ENCODE measurements around the gene KCND3.

KCND3 gene

DNA sequence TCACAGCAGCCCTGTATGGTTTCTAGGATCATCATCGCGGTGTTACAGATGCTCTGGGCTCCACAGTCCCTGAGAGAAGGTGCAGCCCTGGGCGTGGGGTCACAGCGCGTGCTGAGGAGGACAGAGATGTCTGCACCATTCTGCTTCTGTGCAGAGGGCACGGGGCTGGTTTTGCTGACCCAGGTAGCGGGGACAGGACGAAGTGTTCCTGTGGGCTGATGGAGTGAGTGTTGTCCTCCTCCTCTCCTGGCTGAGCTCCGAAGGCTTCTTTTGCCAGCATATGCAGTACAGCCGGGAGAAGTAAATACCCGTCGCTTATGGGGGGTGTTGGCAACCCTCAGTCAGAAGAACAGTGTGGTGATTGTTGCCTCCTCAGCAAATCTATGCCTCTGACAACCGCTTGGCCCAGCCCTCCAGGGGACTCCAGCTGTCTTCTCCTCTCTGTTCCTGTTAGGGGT, 132.2 kb downstream of the KCND3 start:
- no peaks in the 10 kb centered on the region for H3K36me3 Mint-ChIP-seq (ENCODE audit: insufficient read depth)
- H3K9me3 Mint-ChIP-seq, result no peaks in the 10 kb centered on the region
- no peak for DNase-seq (ENCODE audit: low spot score in 2 of 2)
- H3K4me3 Mint-ChIP-seq, result no peak overlapping the region
- peaks cover 84% of the 10 kb centered on the region for H3K27me3 Mint-ChIP-seq
- no peak overlapping the region for H3K27ac Mint-ChIP-seq (ENCODE audit: low read depth)
- no peak for ATAC-seq (replicated peaks; ENCODE audit: extremely low read depth, poor library complexity, severe bottlenecking)
- H3K4me1 Mint-ChIP-seq, result no peaks in the 10 kb centered on the region

DNA sequence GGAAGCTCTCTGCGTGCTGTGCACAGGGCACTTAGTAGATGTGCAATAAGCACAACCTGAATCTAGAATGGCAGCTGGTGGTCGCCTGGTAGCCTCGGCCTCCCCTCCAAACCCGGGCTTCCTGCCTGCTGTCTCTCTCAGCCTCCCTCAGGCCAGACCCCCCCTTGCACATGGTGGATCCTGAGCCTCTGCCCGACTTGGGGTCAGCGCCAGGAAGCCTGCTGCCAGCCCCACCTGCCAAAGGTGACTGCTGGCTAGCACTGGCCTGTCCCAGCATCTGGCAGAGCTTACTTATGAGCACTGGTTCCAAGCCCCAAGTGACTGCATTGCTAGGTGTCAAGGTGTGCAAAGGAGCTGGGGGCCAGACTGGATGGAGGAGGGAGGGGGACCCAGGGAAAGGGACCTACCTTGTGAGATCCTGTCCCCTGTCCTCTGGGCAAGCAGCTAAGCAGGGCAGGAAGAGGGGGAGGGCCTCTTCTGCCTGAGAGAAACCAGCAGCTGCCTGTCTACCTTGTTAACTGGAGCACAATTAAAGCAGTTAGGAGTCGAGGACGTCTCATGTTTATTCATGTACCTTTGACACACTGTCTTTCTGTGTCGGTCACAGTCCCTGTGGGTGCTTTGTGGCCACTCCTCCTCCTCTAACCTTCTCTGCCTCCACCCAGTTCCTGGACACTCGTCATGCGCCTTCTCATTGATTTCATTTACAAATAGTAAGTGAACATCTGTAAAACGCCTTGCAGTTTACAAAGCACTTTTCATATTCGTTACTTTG, 132.9 kb downstream of the KCND3 start:
- no peak for DNase-seq (ENCODE audit: low spot score in 2 of 2)
- no peak for ATAC-seq (replicated peaks; ENCODE audit: extremely low read depth, poor library complexity, severe bottlenecking)
- H3K4me1 Mint-ChIP-seq, result no peaks in the 10 kb centered on the region
- H3K27me3 Mint-ChIP-seq, result peaks cover 89% of the 10 kb centered on the region
- no peak overlapping the region for H3K4me3 Mint-ChIP-seq
- H3K27ac Mint-ChIP-seq (ENCODE audit: low read depth), result no peak overlapping the region
- H3K9me3 Mint-ChIP-seq, result no peaks in the 10 kb centered on the region
- H3K36me3 Mint-ChIP-seq (ENCODE audit: insufficient read depth), result no peaks in the 10 kb centered on the region

DNA sequence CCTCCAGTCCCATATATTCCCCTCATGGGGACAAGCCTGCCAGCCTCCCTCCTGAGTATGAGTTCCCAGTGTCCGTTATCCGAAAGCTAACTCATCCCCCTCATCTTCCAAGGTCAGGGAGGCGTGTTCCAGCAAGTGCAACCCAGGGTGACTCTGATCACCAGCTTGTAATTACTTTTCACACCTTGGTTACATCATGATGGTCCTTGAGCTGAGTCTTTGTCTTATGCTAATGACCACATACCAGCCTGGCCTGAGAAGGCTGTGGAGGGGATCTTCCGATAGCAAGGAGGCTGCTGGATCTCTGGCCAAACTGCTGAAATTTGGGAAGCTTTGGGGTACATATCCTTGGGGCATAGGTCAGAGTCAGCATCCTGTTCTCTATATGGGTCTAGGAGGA, 134.2 kb downstream of the KCND3 start:
- H3K27me3 Mint-ChIP-seq, result peaks cover 89% of the 10 kb centered on the region
- H3K4me1 Mint-ChIP-seq, result no peaks in the 10 kb centered on the region
- DNase-seq (ENCODE audit: low spot score in 2 of 2) (no peak), ATAC-seq (replicated peaks; ENCODE audit: extremely low read depth, poor library complexity, severe bottlenecking) (no peak)
- no peak overlapping the region for H3K4me3 Mint-ChIP-seq
- H3K9me3 Mint-ChIP-seq, result no peaks in the 10 kb centered on the region
- H3K27ac Mint-ChIP-seq (ENCODE audit: low read depth), result no peak overlapping the region
- peaks cover 2% of the 10 kb centered on the region for H3K36me3 Mint-ChIP-seq (ENCODE audit: insufficient read depth)

DNA sequence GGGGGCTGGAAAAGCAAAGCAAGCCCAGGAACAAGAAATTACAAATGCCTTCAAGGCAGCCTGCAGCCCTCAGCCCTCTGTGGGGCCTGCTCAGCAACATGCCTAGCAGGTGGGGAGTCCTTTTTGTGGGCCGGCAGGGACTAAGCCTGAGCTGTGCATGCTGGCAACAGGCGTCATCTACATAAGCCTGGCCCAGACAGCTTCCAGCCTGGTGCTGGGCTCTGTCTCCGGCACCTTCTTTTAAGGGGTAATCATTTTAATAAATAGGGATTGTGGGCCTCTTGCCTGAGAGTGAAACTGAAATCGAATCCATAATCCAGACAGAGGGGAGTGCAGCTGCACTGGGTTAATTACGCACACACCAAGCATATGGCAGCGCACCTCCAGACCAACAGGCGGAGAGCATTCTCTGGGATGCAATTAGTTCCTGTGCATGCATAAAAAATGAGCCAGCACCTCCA, 137.2 kb downstream of the KCND3 start:
- no peak overlapping the region for H3K4me3 Mint-ChIP-seq
- H3K27me3 Mint-ChIP-seq, result peaks cover 86% of the 10 kb centered on the region
- peaks cover 2% of the 10 kb centered on the region for H3K36me3 Mint-ChIP-seq (ENCODE audit: insufficient read depth)
- no peak for DNase-seq (ENCODE audit: low spot score in 2 of 2)
- no peak overlapping the region for H3K27ac Mint-ChIP-seq (ENCODE audit: low read depth)
- H3K4me1 Mint-ChIP-seq, result no peaks in the 10 kb centered on the region
- ATAC-seq (replicated peaks; ENCODE audit: extremely low read depth, poor library complexity, severe bottlenecking), result no peak
- H3K9me3 Mint-ChIP-seq, result no peaks in the 10 kb centered on the region

DNA sequence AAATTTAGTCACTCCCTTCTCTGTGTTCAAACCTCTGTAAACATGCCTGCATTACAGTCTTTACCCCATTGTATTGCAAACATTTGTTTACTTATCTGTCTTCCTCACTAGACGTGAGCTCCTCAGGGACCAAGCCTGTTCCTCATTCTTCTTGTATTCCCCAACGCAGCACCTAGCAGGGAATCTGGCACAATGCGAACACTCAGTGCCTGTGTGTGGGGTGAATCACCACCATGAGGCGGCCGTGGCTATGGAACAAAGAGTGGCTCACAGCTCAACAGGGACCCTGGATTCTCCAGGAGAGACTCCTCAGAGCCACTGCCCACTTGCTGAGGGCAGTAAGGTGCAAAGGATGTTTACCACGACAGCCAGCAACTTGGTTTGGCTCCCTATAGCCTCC, 137.9 kb downstream of the KCND3 start:
- Mint-ChIP-seq H3K4me3 (no peak overlapping the region), H3K9me3 (no peaks in the 10 kb centered on the region), H3K27me3 (peaks cover 84% of the 10 kb centered on the region), H3K27ac (ENCODE audit: low read depth) (no peak overlapping the region), H3K36me3 (ENCODE audit: insufficient read depth) (peaks cover 2% of the 10 kb centered on the region), H3K4me1 (no peaks in the 10 kb centered on the region)
- ATAC-seq (replicated peaks; ENCODE audit: extremely low read depth, poor library complexity, severe bottlenecking) (no peak), DNase-seq (ENCODE audit: low spot score in 2 of 2) (no peak)

DNA sequence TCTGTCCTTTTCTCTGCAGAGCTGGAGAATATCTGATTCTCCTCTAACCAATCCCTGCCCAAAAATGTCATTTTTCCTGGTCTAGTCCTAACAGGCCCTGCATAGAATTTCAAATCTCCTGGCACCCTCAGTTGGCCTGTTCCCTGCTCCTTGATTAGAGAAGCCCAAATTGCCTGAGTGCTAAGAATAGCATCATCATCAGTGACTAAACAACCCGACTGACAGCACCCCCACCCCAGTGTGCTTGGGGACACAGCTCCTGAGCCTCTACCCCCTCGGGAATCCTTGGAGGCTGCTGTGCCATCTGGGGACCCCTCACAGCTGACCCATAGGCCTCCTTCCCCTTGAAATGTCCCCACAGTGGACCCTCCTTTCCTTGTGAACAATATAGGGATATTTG, 139.4 kb downstream of the KCND3 start:
- Mint-ChIP-seq H3K27ac (ENCODE audit: low read depth) (no peak overlapping the region), H3K4me1 (no peaks in the 10 kb centered on the region), H3K36me3 (ENCODE audit: insufficient read depth) (peaks cover 2% of the 10 kb centered on the region), H3K27me3 (peaks cover 84% of the 10 kb centered on the region), H3K9me3 (no peaks in the 10 kb centered on the region), H3K4me3 (no peak overlapping the region)
- no peak for ATAC-seq (replicated peaks; ENCODE audit: extremely low read depth, poor library complexity, severe bottlenecking)
- DNase-seq (ENCODE audit: low spot score in 2 of 2), result no peak

DNA sequence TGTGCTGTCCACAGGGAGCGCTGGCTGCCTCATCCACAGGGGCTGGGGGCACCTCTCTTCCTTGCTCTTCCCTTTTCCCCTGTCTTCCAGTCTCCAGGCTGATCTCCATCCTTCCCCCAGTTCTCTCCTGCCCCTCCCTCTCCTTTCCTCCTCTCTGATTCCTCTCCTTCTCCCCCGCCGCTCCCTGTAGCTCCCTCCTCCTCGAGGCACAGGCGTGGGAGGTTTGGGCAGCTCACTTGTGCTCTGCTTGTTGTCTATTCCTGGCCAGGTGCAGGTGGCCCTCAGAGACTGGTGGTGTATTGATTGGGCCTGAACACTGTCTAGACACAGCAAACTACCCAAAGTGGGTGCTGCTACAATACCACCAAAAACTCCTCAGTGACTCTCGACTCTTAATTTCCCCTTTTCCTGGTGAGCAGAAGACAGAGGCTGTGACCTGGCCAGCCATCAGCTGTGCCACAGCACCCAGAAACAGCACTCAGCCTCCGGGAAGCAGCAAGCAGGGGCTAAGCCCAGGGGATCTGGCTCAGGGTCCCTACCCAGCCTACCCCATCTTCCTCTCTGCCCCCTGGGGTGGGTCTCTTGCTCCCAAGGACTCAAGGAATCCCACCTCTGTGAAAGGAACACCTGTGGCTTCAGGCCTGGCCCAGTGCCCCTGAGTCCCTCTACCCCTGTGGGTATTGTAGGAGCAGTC, 140.5 kb downstream of the KCND3 start:
- Mint-ChIP-seq H3K9me3 (no peaks in the 10 kb centered on the region), H3K4me1 (no peaks in the 10 kb centered on the region), H3K36me3 (ENCODE audit: insufficient read depth) (peaks cover 2% of the 10 kb centered on the region), H3K27me3 (peaks cover 86% of the 10 kb centered on the region), H3K4me3 (no peak overlapping the region), H3K27ac (ENCODE audit: low read depth) (no peak overlapping the region)
- ATAC-seq (replicated peaks; ENCODE audit: extremely low read depth, poor library complexity, severe bottlenecking), result no peak
- DNase-seq (ENCODE audit: low spot score in 2 of 2), result no peak

DNA sequence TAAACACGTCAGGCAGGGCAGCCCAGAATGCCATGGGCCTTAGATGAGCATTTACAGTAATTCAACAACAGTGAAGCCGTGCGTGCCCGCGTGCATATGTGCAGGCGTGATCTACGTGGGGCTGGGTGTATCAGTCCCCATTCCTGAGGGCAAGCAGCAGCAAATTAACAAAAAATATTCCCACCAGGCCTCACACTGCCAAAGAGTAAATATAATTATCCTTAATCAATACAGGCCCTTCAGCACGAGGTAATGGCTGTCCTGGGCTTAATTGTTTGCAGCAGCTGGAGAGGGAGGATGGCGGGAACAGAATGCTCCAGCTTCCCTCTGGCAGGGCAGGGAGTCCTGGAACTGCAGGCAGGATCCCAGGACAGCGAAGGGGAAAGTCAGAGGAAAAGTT, 142.0 kb downstream of the KCND3 start:
- Mint-ChIP-seq H3K4me1 (no peaks in the 10 kb centered on the region), H3K36me3 (ENCODE audit: insufficient read depth) (peaks cover 2% of the 10 kb centered on the region), H3K9me3 (no peaks in the 10 kb centered on the region), H3K4me3 (no peak overlapping the region), H3K27ac (ENCODE audit: low read depth) (no peak overlapping the region), H3K27me3 (peaks cover 70% of the 10 kb centered on the region)
- DNase-seq (ENCODE audit: low spot score in 2 of 2), result no peak
- ATAC-seq (replicated peaks; ENCODE audit: extremely low read depth, poor library complexity, severe bottlenecking), result no peak

DNA sequence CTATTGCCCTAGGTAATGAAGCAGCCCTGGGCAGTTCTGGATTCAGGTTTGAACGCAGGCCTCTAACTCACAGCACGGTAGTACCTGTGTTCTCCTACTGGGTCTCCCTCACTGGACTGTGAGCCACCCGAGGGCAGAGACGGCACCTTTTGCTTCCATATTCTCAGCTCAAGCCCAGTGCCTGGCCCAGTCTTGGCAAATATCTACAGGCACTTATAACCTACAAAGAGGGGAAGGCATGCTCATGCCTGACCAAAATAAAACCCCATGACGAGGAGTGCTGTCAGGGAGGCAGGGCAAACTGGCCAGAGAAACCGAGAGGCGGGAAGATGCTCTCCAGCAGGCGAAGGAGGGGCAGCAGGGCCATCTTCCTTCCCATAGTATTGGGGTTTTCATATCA, 142.6 kb downstream of the KCND3 start:
- Mint-ChIP-seq H3K4me3 (no peak overlapping the region), H3K4me1 (no peaks in the 10 kb centered on the region)

DNA sequence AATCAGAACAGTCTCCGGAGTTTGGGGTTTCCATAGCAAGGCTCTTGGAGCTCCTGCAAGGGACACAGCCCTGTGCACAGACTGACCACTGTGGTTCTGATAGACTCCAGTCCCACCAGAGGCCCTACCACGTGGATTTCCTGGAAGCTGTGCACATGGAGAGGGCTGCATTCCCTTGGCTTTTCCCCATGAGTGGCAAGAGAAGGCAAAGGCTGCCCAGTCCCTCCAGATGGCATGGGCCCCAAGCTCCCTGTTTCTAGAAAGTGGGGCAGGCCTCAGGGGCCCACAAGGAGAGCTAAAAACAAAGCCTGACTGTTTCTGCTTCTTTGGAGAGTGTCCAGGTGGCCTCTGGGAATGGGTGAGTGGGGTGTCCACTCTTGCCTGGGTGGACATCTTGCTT, 146.3 kb downstream of the KCND3 start:
- Mint-ChIP-seq H3K36me3 (ENCODE audit: insufficient read depth) (no peaks in the 10 kb centered on the region), H3K4me3 (no peak overlapping the region), H3K27ac (ENCODE audit: low read depth) (no peak overlapping the region), H3K27me3 (peaks cover 49% of the 10 kb centered on the region), H3K9me3 (no peaks in the 10 kb centered on the region), H3K4me1 (no peaks in the 10 kb centered on the region)
- DNase-seq (ENCODE audit: low spot score in 2 of 2) (no peak), ATAC-seq (replicated peaks; ENCODE audit: extremely low read depth, poor library complexity, severe bottlenecking) (no peak)

More for the DNA sequence above, 142.6 kb downstream of the KCND3 start:
- no peak for DNase-seq (ENCODE audit: low spot score in 2 of 2)
- H3K36me3 Mint-ChIP-seq (ENCODE audit: insufficient read depth), result peaks cover 2% of the 10 kb centered on the region
- no peak for ATAC-seq (replicated peaks; ENCODE audit: extremely low read depth, poor library complexity, severe bottlenecking)
- no peaks in the 10 kb centered on the region for H3K9me3 Mint-ChIP-seq
- peaks cover 67% of the 10 kb centered on the region for H3K27me3 Mint-ChIP-seq
- H3K27ac Mint-ChIP-seq (ENCODE audit: low read depth), result no peak overlapping the region

DNA sequence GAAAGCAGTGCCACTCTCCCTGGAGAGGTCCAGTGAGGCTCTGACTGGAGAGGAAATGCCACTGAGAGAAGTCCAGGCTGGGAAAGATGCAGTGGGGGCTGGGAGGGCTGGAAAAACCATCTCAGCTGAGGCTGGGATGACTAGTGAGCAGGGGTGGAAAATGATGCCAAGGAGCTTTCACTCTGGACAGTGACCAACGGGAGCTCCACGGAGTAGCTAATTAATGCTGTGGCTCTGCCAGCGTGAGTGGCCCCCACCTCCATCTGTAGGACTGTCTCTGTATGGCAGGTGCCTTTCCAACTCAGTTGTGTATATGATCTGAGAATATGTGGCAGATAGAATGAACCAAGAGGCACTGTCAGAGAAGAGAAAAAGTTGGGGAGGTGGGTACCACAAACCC, 147.1 kb downstream of the KCND3 start:
- H3K4me1 Mint-ChIP-seq, result no peaks in the 10 kb centered on the region
- DNase-seq (ENCODE audit: low spot score in 2 of 2) (no peak), ATAC-seq (replicated peaks; ENCODE audit: extremely low read depth, poor library complexity, severe bottlenecking) (no peak)
- H3K27me3 Mint-ChIP-seq, result peaks cover 49% of the 10 kb centered on the region
- no peaks in the 10 kb centered on the region for H3K36me3 Mint-ChIP-seq (ENCODE audit: insufficient read depth)
- no peak overlapping the region for H3K27ac Mint-ChIP-seq (ENCODE audit: low read depth)
- H3K9me3 Mint-ChIP-seq, result no peaks in the 10 kb centered on the region
- no peak overlapping the region for H3K4me3 Mint-ChIP-seq

DNA sequence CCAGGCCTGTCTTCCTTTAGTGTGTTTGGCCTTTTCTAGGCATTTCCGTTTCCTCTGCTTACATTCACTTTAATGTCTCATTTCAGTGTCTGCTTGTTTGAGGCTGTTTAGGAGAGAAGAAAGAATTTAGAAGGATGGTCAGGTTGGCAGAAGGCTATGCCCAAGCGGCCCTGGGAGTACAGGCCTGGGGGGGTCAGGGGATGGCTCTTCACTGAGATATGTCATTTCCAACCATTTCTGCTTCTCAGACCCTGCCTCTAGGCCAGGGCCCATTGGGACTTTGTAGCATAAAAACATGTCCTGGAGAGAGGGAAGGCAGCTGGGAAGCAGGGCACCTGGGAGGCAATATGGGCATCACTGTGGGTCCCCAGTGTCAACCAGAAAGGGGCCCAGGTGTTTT, 147.7 kb downstream of the KCND3 start:
- no peaks in the 10 kb centered on the region for H3K36me3 Mint-ChIP-seq (ENCODE audit: insufficient read depth)
- no peaks in the 10 kb centered on the region for H3K9me3 Mint-ChIP-seq
- no peak overlapping the region for H3K4me3 Mint-ChIP-seq
- no peak overlapping the region for H3K27ac Mint-ChIP-seq (ENCODE audit: low read depth)
- no peaks in the 10 kb centered on the region for H3K4me1 Mint-ChIP-seq
- ATAC-seq (replicated peaks; ENCODE audit: extremely low read depth, poor library complexity, severe bottlenecking) (no peak), DNase-seq (ENCODE audit: low spot score in 2 of 2) (no peak)
- peaks cover 51% of the 10 kb centered on the region for H3K27me3 Mint-ChIP-seq

DNA sequence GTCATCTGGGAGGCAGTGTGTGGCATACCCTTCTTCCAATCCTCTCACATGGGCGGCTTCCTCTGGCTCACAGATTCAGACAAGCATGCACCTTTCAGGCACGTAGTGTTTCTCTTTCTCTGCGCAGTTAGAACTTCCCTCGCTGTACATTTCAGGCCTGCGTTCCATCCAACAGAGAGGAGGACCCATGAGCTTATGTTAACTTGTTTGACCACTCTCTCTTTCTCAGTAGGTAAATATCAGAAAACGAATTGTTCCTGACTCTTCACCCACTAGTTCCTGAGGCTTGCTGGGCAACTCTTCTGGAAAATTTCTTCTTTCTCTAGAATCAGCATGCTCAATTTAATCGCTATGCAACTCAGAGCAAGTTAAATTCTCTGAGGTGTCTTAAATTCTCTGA, 148.3 kb downstream of the KCND3 start:
- no peak for ATAC-seq (replicated peaks; ENCODE audit: extremely low read depth, poor library complexity, severe bottlenecking)

More for the DNA sequence above, 148.3 kb downstream of the KCND3 start:
- H3K36me3 Mint-ChIP-seq (ENCODE audit: insufficient read depth), result no peaks in the 10 kb centered on the region
- no peaks in the 10 kb centered on the region for H3K9me3 Mint-ChIP-seq
- H3K27ac Mint-ChIP-seq (ENCODE audit: low read depth), result no peak overlapping the region
- H3K4me3 Mint-ChIP-seq, result no peak overlapping the region
- H3K4me1 Mint-ChIP-seq, result no peaks in the 10 kb centered on the region
- peaks cover 51% of the 10 kb centered on the region for H3K27me3 Mint-ChIP-seq
- DNase-seq (ENCODE audit: low spot score in 2 of 2), result no peak
